T-cell (primary cell): Measurements from ENCODE around the gene FBXO33. TPM values are rescaled to one million over a fixed set of nuclear protein-coding genes. Genes with fewer than 3 reads are reported as not detected.

Experiments used
- ATAC-seq, 4 experiments: fragments of 200-7000 bp in 3 of 4; fragments of 150-1000 bp in 1 of 4; cut with Tn5 transposase; replicated peaks in 1 of 4; 1 replicate in 3 of 4; 2 replicates in 1 of 4; pipeline ENCODE4 v1.10.0; 2021; ENCODE audit warnings: moderate library complexity in 3 of 4, mild to moderate bottlenecking in 2 of 4, moderate number of reproducible peaks in 1 of 4
- CTCF ChIA-PET, 2 donors: fragments of 300-600 bp; sonication (Branson Sonifier 250); formaldehyde crosslinking; loops; one replicate each; lab custom pipeline; 2022; ENCODE audit warnings: antibody characterized with exemption in 2 of 2; lab: Charles Lee
- POLR2A ChIA-PET, 2 donors: fragments of 300-600 bp; sonication (Branson Sonifier 250); formaldehyde crosslinking; loops; one replicate each; lab custom pipeline; 2022; ENCODE audit warnings: antibody characterized with exemption in 2 of 2; lab: Charles Lee
- DNase-seq, 35 experiments: peaks; one replicate each; pipeline versions ENCODE4 v3.0.0 to v3.0.0-alpha.2; 2013 to 2023
- H3K27ac ChIP-seq: one replicate; pipeline ENCODE4 v1.5.1; 2013; ENCODE audit warnings: low read length
- H3K27me3 ChIP-seq, 2 experiments: replicated peaks in 1 of 2; 1 replicate in 1 of 2; 2 replicates in 1 of 2; pipeline versions ENCODE4 v1.6.1 to v1.7.0; 2013; ENCODE audit warnings: low read length in 1 of 2, mixed read lengths in 1 of 2; ENCODE audit not compliant: control insufficient read depth in 2 of 2, insufficient read depth in 2 of 2; ENCODE audit errors: extremely low read depth in 1 of 2
- H3K36me3 ChIP-seq, 2 donors: 1 replicate in 1 of 2; 2 replicates in 1 of 2; pipeline versions ENCODE4 v1.6.1 to v1.7.0; 2013; ENCODE audit warnings: low read length in 1 of 2; ENCODE audit not compliant: control insufficient read depth in 2 of 2, insufficient read depth in 1 of 2; ENCODE audit errors: extremely low read depth in 1 of 2
- H3K4me1 ChIP-seq, 2 experiments: 1 replicate in 1 of 2; 2 replicates in 1 of 2; pipeline versions ENCODE4 v1.6.1 to v1.7.0; 2013; ENCODE audit warnings: low read length in 2 of 2, mixed read lengths in 1 of 2; ENCODE audit not compliant: insufficient read depth in 2 of 2, control insufficient read depth in 1 of 2; ENCODE audit errors: extremely low read depth in 1 of 2
- H3K4me3 ChIP-seq, 2 donors: 1 replicate in 1 of 2; 2 replicates in 1 of 2; pipeline versions ENCODE4 v1.5.1 to v1.7.0; 2013; ENCODE audit warnings: mild to moderate bottlenecking in 2 of 2, low read length in 1 of 2, moderate library complexity in 1 of 2; ENCODE audit not compliant: control insufficient read depth in 1 of 2; ENCODE audit errors: extremely low read depth in 1 of 2
- H3K9me3 ChIP-seq: 2 replicates; pipeline ENCODE4 v1.7.0; 2013
- H3K27ac Mint-ChIP-seq, 2 donors: one replicate each; pipeline ENCODE4 v1.8.0; 2020 to 2021; ENCODE audit warnings: mild to moderate bottlenecking in 2 of 2, mixed read lengths in 2 of 2
- H3K27me3 Mint-ChIP-seq, 2 donors: one replicate each; pipeline ENCODE4 v1.8.0; 2021 to 2022; ENCODE audit warnings: mixed read lengths in 2 of 2
- H3K36me3 Mint-ChIP-seq: one replicate; pipeline ENCODE4 v1.8.0; 2021; ENCODE audit warnings: mixed read lengths
- H3K4me1 Mint-ChIP-seq, 3 donors: one replicate each; pipeline ENCODE4 v1.8.0; 2020 to 2022; ENCODE audit warnings: mixed read lengths in 3 of 3, mild to moderate bottlenecking in 1 of 3
- H3K4me3 Mint-ChIP-seq, 3 donors: one replicate each; pipeline ENCODE4 v1.8.0; 2020 to 2022; ENCODE audit warnings: mild to moderate bottlenecking in 3 of 3, mixed read lengths in 3 of 3, moderate library complexity in 3 of 3
- H3K9me3 Mint-ChIP-seq, 3 donors: one replicate each; pipeline ENCODE4 v1.8.0; 2020 to 2022; ENCODE audit warnings: mixed read lengths in 3 of 3
- WGBS: methylation state at CpG from one replicate; pipeline ENCODE4 v1.1.5; 2013; ENCODE audit warnings: missing lambda C conversion rate; ENCODE audit not compliant: insufficient coverage; 5-methylcytosine and 5-hydroxymethylcytosine counted together
- total RNA-seq, 35 experiments: library from RNA in 6 of 35; stranded (reverse) in 6 of 35; fragments of 120-200 nt in 1 of 35; gene quantifications; one replicate each; pipeline versions ENCODE4 v1.2.1 to v1.2.4 and lab custom pipeline; 2013 to 2026

FBXO33 gene
- total RNA-seq, 5 donors from 2014 or later (not counting 1 experiment from before 2014, with no cell fraction given), result 22.5 to 64.0 (median 28.4) TPM

DNA sequence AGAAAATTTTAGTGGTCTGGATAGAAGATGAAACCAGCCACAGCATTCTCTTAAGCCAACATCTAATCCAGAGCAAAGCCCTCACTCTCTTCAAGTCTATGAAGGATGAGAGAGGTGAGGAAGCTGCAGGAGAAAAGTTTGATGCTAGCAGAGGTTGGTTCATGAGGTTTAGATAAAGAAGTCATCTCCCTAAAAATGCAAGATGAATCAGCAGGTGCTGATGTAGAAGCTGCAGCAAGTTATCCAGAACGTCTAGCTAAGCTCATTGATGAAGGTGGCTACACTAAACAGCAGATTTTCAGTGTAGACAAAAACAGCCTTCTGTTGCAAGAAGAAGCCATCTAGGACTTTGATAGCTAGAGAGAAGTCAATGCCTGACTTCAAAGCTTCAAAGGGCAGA, 48.5 kb downstream of the FBXO33 start:
- Mint-ChIP-seq H3K27me3 (no peaks in the 10 kb centered on the region), H3K4me3 (no peak overlapping the region), H3K36me3 (peaks cover 17% of the 10 kb centered on the region), H3K9me3 (no peaks in the 10 kb centered on the region), H3K4me1 (peaks cover 32 to 37% (median 36%) of the 10 kb centered on the region in 3 donors), H3K27ac (peak overlapping the region; percentile 29 to 56)
- Histone ChIP-seq H3K27me3 (no peaks in the 10 kb centered on the region), H3K36me3 (peaks cover 0 to 3% of the 10 kb centered on the region in 2 donors), H3K27ac (no peak overlapping the region), H3K4me1 (peaks cover 0 to 7% of the 10 kb centered on the region in 2 experiments), H3K9me3 (no peaks in the 10 kb centered on the region), H3K4me3 (no peak overlapping the region)
- ChIA-PET POLR2A (interaction anchor here in 1 of 2 donors (0.6 kb wide), 1 partner anchor 9 kb away, joined by 6 read pairs; no protein-coding TSS in a partner anchor), CTCF (interaction anchor here (0.5 to 1.0 kb wide), 5 partner anchors 43 to 1606 kb away, joined by 3 read pairs; no protein-coding TSS in a partner anchor)
- ATAC-seq (no peak), DNase-seq (no peak)
- whole genome bisulfite sequencing, result 50% methylated on average over 1 of the region's 1 CpG

DNA sequence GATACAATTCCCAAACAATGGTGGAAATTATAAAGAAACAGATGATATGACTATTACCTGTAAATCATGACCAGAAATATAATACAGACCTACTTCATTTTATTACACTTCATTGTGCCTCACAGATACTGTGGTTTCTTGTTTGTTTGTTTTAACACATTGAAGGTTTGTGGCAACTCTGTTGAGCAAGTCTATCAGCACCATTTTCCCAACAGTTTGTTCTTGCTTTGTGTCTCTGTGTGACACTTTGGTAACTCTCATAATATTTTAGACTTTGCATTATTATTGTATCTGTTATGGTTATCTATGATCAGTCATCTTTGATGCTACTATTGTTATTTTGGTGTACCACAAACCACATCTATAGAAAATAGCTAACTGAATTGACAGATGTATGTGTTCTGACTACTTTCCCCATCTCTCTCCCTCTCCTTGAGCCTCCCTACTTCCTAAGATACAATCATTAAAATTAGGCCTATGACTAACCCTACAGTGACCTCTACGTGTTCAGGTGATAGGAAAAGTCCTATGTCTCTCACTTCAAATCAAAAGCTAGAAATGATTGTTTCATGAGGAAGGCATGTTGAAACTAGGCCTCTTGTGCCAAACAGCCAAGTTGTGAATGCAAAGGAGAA, 49.1 kb downstream of the FBXO33 start:
- CTCF ChIA-PET, result interaction anchor here in 1 of 2 donors (0.9 to 1.0 kb wide), 2 partner anchors 17 to 116 kb away, joined by 3 read pairs; no protein-coding TSS in a partner anchor
- Histone ChIP-seq H3K4me1 (peaks cover 0 to 7% of the 10 kb centered on the region in 2 experiments), H3K27me3 (no peaks in the 10 kb centered on the region), H3K36me3 (peaks cover 0 to 3% of the 10 kb centered on the region in 2 donors), H3K27ac (no peak overlapping the region), H3K4me3 (no peak overlapping the region), H3K9me3 (no peaks in the 10 kb centered on the region)
- H3K9me3 Mint-ChIP-seq, result no peaks in the 10 kb centered on the region
- no peaks in the 10 kb centered on the region for H3K27me3 Mint-ChIP-seq
- ATAC-seq (peak in 3 of 4 experiments; percentile 30 to 65 (median 46)), DNase-seq (peak in 1 of 35 experiments; percentile 27)
- H3K4me1 Mint-ChIP-seq, result peaks cover 32 to 37% (median 36%) of the 10 kb centered on the region in 3 donors
- peak overlapping the region; percentile 29 to 56 for H3K27ac Mint-ChIP-seq
- POLR2A ChIA-PET, result interaction anchor here in 1 of 2 donors (0.6 to 0.7 kb wide), 2 partner anchors 10 to 84 kb away, joined by 3 to 6 read pairs; no protein-coding TSS in a partner anchor
- peaks cover 11% of the 10 kb centered on the region for H3K36me3 Mint-ChIP-seq
- WGBS, result no CpG with 5 or more reads among the region's 1 CpG
- H3K4me3 Mint-ChIP-seq, result no peak overlapping the region

DNA sequence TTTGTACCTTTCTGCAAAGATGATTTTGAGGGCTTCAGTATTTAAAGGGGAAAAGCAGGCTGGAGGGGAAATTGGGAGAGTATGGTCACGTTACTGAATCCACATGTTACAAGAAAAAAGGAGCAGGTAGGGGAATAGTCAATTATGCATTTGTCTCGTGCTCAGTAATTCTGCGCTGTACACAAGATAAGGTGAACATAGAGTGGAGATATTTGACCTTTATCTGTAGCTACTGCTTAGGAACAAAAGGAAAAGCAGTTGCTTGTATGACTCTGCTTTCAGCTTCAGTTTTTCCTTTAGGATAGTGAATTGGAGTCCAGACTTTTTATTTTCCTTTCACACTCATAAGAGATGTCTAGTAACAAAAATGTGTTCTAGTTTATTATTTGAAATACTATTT, 49.8 kb downstream of the FBXO33 start:
- peaks cover 32 to 37% (median 36%) of the 10 kb centered on the region in 3 donors for H3K4me1 Mint-ChIP-seq
- Histone ChIP-seq H3K9me3 (no peaks in the 10 kb centered on the region), H3K36me3 (peaks cover 0 to 3% of the 10 kb centered on the region in 2 donors), H3K4me1 (peaks cover 0 to 7% of the 10 kb centered on the region in 2 experiments), H3K4me3 (no peak overlapping the region), H3K27ac (no peak overlapping the region), H3K27me3 (no peaks in the 10 kb centered on the region)
- ChIA-PET CTCF (interaction anchor here in 1 of 2 donors (1.0 kb wide), 1 partner anchor 17 kb away, joined by 3 read pairs; no protein-coding TSS in a partner anchor), POLR2A (interaction anchor here (0.6 to 0.7 kb wide), 2 partner anchors 48 to 85 kb away, joined by 3 to 5 read pairs; no protein-coding TSS in a partner anchor)
- peaks cover 10% of the 10 kb centered on the region for H3K36me3 Mint-ChIP-seq
- 97% methylated on average over 3 of the region's 3 CpGs for WGBS
- no peaks in the 10 kb centered on the region for H3K27me3 Mint-ChIP-seq
- no peaks in the 10 kb centered on the region for H3K9me3 Mint-ChIP-seq
- H3K4me3 Mint-ChIP-seq, result no peak overlapping the region
- DNase-seq (no peak), ATAC-seq (no peak)
- peak overlapping the region in 1 of 2 donors; percentile 36 for H3K27ac Mint-ChIP-seq

DNA sequence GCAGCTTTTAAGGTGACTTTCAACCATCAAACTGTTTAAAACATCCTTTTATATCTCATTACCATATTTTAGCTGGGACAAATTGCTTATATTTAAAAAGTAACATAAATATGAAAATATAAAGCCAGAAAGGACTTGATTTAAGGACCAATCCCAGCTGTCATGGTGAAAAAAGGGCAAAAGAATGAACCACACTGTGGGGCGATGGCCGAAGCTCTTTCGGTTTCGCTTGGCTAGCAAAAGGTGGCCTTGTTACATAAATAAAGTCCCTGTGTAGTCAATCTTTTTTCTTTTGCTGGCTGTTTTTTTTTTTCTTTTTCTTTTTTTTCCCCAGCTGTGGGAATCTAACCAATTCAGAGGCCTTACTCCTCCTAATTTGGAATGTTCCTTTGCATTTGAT, 50.9 kb downstream of the FBXO33 start:
- no peak overlapping the region for H3K4me3 Mint-ChIP-seq

DNA sequence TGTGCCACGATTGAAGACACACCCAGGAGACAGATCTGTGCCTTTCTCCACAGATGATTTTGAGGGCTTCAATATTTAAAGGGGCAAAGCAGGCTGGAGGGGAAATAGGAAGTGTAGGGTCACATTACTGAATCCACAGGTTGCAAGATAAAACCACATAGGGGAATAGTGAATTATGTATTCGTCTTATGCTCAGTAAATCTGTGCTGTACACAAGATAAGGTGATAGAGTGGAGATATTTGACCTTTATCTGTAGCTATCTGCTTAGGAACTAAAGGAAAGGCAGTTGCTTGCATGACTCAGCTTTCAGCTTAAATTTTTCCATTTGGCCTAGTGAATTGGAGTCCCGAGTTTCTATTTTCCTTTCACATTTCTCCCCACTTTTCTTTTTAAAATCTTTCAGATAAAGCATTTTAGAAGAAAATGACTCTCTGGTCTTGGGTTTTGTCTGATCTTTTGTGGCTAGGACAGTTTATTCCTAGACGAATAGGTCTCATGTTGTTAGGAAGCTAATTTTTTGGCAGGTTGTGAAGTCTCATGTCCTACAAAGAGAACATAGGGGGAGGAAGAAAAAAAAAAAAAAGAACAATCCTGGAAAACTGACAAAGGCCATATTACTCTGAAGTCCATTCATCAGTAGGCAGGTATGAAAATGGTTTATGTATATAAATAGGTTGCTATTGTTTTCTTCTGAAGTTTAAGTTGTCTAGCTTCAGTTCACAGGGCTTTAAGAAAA, 55.4 kb downstream of the FBXO33 start:
- Histone ChIP-seq H3K4me3 (no peak overlapping the region), H3K36me3 (peaks cover 0 to 2% of the 10 kb centered on the region in 2 donors), H3K27ac (no peak overlapping the region), H3K27me3 (no peaks in the 10 kb centered on the region), H3K9me3 (no peaks in the 10 kb centered on the region), H3K4me1 (no peaks in the 10 kb centered on the region)
- H3K27ac Mint-ChIP-seq, result no peak overlapping the region
- peaks cover 16% of the 10 kb centered on the region for H3K36me3 Mint-ChIP-seq
- H3K4me3 Mint-ChIP-seq, result no peak overlapping the region
- POLR2A ChIA-PET, result interaction anchor here in 1 of 2 donors (0.5 kb wide), 1 partner anchor 196 kb away, joined by 3 read pairs; no protein-coding TSS in a partner anchor
- ATAC-seq, result no peak
- 65% methylated on average over 2 of the region's 4 CpGs for WGBS
- no peak for DNase-seq
- no peaks in the 10 kb centered on the region for H3K9me3 Mint-ChIP-seq
- H3K27me3 Mint-ChIP-seq, result no peaks in the 10 kb centered on the region
- CTCF ChIA-PET, result interaction anchor here in 1 of 2 donors (0.5 kb wide), 1 partner anchor 90 kb away, joined by 3 read pairs; no protein-coding TSS in a partner anchor
- H3K4me1 Mint-ChIP-seq, result peaks cover 3 to 9% (median 4%) of the 10 kb centered on the region in 3 donors

More for the DNA sequence above, 50.9 kb downstream of the FBXO33 start:
- WGBS, result no CpG with 5 or more reads among the region's 4 CpGs
- CTCF ChIA-PET, result interaction anchor here in 1 of 2 donors (1.2 kb wide), 1 partner anchor 11 kb away, joined by 3 read pairs; no protein-coding TSS in a partner anchor
- Histone ChIP-seq H3K4me1 (peaks cover 0 to 7% of the 10 kb centered on the region in 2 experiments), H3K27ac (no peak overlapping the region), H3K27me3 (no peaks in the 10 kb centered on the region), H3K9me3 (no peaks in the 10 kb centered on the region), H3K4me3 (no peak overlapping the region), H3K36me3 (no peaks in the 10 kb centered on the region)
- no peaks in the 10 kb centered on the region for H3K27me3 Mint-ChIP-seq
- peaks cover 32 to 40% (median 36%) of the 10 kb centered on the region in 3 donors for H3K4me1 Mint-ChIP-seq
- no peaks in the 10 kb centered on the region for H3K9me3 Mint-ChIP-seq
- H3K27ac Mint-ChIP-seq, result no peak overlapping the region
- DNase-seq (no peak), ATAC-seq (no peak)
- H3K36me3 Mint-ChIP-seq, result peaks cover under 1% of the 10 kb centered on the region
- POLR2A ChIA-PET, result no interaction called here

DNA sequence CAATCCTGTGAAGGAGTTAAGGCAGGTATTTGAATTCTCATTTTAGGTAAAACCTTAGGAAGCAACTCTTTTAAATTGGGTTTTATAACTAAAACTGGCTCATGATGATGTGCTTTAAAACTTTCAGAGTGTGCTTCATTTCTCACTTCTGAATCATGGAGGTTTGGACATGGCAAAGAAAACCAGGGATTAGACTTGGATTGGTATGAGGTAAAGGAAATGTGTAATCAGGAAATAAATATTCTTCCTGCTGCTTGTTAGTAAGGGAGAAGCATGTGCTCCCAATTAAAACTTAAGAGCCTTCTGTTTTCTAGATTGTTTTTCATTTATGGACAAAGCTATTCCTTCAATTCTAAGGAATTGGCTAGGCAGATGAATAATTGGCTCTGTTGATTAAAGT, 57.4 kb downstream of the FBXO33 start:
- H3K27ac Mint-ChIP-seq, result no peak overlapping the region
- no peaks in the 10 kb centered on the region for H3K27me3 Mint-ChIP-seq
- H3K4me3 ChIP-seq, result no peak overlapping the region
- peaks cover 0 to 15% of the 10 kb centered on the region in 2 donors for H3K36me3 ChIP-seq
- peaks cover 31% of the 10 kb centered on the region for H3K36me3 Mint-ChIP-seq
- H3K9me3 Mint-ChIP-seq, result no peaks in the 10 kb centered on the region
- ATAC-seq, result no peak
- DNase-seq, result no peak
- H3K4me3 Mint-ChIP-seq, result no peak overlapping the region
- no peaks in the 10 kb centered on the region for H3K27me3 ChIP-seq
- H3K4me1 Mint-ChIP-seq, result peaks cover 0 to 4% (median 3%) of the 10 kb centered on the region in 3 donors
- no peaks in the 10 kb centered on the region for H3K4me1 ChIP-seq
- no peaks in the 10 kb centered on the region for H3K9me3 ChIP-seq
- H3K27ac ChIP-seq, result no peak overlapping the region
- POLR2A ChIA-PET, result interaction anchor here in 1 of 2 donors (0.5 kb wide), 1 partner anchor 21 kb away, joined by 3 read pairs; no protein-coding TSS in a partner anchor
- CTCF ChIA-PET, result no interaction called here
